ENCODE measurements around the gene GPX5. TPM values are rescaled to one million over a fixed set of nuclear protein-coding genes. Genes with fewer than 3 reads are reported as not detected.

GPX5 gene
- total and polyA plus RNA-seq, 2 experiments from 2014 or later = not detected

DNA sequence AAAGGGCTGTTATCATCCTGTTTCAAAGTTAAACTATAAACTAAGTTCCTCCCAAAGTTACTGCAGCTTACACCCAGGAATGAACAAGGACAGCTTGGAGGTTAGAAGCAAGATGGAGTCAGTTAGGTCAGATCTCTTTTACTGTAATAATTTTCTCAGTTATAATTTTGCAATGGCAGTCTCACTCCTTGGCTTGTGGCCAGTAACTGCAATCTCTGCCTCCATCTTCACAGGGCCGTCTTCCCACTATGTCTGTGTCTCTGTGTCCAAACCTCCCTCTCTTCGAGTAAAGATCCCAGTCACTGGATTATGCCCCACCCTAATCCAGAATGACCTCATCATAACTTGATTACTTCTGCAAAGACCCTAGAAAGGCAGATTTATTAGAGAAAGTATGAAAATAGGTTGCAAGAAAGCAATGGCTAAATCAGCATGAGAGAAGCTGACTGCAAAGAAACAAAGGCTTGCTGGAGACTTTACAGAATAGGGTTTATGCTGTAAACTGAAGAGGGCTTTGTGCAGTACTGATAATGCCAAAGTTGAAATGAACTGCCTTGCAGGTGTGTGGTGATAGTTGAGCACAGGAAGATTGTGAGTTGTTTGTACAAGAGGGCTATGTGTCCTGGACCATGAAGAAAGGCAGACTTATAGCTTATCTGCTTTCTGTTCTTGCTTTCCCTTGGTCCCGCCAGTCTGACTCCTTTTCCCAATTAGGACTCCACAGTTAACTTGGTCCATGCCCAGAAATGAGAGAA is 38.5 kb upstream of the GPX5 start:
- Histone ChIP-seq H3K4me2 (no peak overlapping the region), H4K20me1 (replicated peaks; ENCODE audit: insufficient read depth) (no peaks in the 10 kb centered on the region), H3K4me3 (no peak overlapping the region), H3K4me1 (ENCODE audit: insufficient read depth) (peaks cover 6% of the 10 kb centered on the region), H3F3A (replicated peaks; ENCODE audit: low read depth) (no peaks in the 10 kb centered on the region), H3K27ac (ENCODE audit: low read depth) (no peak overlapping the region), H3K9me2 (ENCODE audit: insufficient read depth) (no peaks in the 10 kb centered on the region), H2AFZ (no peak overlapping the region), H3K79me2 (replicated peaks; ENCODE audit: insufficient read depth) (no peaks in the 10 kb centered on the region), H3K36me3 (ENCODE audit: insufficient read depth) (no peaks in the 10 kb centered on the region), H3K27me3 (ENCODE audit: insufficient read depth) (peaks cover 14% of the 10 kb centered on the region)
- H3K36me3 Mint-ChIP-seq (ENCODE audit: low read depth) = peaks cover 2% of the 10 kb centered on the region; the same call in 2 of the 3 replicates
- H3K4me1 Mint-ChIP-seq = peaks cover 13% of the 10 kb centered on the region
- peaks cover 2% of the 10 kb centered on the region; the same call in 2 of the 3 replicates for H3K9me3 Mint-ChIP-seq
- H3K27ac Mint-ChIP-seq = no peak overlapping the region
- DNase-seq (ENCODE audit: low spot score) (no peak), ATAC-seq (no peak)
- peaks cover 31% of the 10 kb centered on the region for H3K27me3 Mint-ChIP-seq (ENCODE audit: insufficient read depth, low read depth, poor library complexity)
- TF ChIP-seq EZH2phosphoT487 (IDR thresholded peaks at IDR 0.05; ENCODE audit: unreplicated experiment) (no peak), EZH2 (IDR thresholded peaks at IDR 0.05; ENCODE audit: low read depth, unreplicated experiment) (no peak), JUNB (IDR thresholded peaks at IDR 0.05; ENCODE audit: unreplicated experiment) (no peak), ZNF114 (CRISPR knock-in tag; IDR thresholded peaks at IDR 0.05) (no peak), POLR2AphosphoS5 (IDR thresholded peaks at IDR 0.05; ENCODE audit: low read depth) (no peak), NANOG (IDR thresholded peaks at IDR 0.05; ENCODE audit: borderline replicate concordance) (no peak), CREB1 (CRISPR knock-in tag; IDR thresholded peaks at IDR 0.05; ENCODE audit: low read depth) (no peak), STAT1 (IDR thresholded peaks at IDR 0.05; ENCODE audit: unreplicated experiment) (no peak), ZNF331 (CRISPR knock-in tag; IDR thresholded peaks at IDR 0.05; ENCODE audit: low read depth) (no peak)
- TF ChIP-seq, protein P1, sequence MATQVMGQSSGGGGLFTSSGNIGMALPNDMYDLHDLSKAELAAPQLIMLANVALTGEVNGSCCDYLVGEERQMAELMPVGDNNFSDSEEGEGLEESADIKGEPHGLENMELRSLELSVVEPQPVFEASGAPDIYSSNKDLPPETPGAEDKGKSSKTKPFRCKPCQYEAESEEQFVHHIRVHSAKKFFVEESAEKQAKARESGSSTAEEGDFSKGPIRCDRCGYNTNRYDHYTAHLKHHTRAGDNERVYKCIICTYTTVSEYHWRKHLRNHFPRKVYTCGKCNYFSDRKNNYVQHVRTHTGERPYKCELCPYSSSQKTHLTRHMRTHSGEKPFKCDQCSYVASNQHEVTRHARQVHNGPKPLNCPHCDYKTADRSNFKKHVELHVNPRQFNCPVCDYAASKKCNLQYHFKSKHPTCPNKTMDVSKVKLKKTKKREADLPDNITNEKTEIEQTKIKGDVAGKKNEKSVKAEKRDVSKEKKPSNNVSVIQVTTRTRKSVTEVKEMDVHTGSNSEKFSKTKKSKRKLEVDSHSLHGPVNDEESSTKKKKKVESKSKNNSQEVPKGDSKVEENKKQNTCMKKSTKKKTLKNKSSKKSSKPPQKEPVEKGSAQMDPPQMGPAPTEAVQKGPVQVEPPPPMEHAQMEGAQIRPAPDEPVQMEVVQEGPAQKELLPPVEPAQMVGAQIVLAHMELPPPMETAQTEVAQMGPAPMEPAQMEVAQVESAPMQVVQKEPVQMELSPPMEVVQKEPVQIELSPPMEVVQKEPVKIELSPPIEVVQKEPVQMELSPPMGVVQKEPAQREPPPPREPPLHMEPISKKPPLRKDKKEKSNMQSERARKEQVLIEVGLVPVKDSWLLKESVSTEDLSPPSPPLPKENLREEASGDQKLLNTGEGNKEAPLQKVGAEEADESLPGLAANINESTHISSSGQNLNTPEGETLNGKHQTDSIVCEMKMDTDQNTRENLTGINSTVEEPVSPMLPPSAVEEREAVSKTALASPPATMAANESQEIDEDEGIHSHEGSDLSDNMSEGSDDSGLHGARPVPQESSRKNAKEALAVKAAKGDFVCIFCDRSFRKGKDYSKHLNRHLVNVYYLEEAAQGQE (IDR thresholded peaks at IDR 0.05; ENCODE audit: unreplicated experiment) = no peak
- TF ChIP-seq, protein P2, sequence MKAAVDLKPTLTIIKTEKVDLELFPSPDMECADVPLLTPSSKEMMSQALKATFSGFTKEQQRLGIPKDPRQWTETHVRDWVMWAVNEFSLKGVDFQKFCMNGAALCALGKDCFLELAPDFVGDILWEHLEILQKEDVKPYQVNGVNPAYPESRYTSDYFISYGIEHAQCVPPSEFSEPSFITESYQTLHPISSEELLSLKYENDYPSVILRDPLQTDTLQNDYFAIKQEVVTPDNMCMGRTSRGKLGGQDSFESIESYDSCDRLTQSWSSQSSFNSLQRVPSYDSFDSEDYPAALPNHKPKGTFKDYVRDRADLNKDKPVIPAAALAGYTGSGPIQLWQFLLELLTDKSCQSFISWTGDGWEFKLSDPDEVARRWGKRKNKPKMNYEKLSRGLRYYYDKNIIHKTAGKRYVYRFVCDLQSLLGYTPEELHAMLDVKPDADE (IDR thresholded peaks at IDR 0.05) = no peak
- TF ChIP-seq, protein P3, sequence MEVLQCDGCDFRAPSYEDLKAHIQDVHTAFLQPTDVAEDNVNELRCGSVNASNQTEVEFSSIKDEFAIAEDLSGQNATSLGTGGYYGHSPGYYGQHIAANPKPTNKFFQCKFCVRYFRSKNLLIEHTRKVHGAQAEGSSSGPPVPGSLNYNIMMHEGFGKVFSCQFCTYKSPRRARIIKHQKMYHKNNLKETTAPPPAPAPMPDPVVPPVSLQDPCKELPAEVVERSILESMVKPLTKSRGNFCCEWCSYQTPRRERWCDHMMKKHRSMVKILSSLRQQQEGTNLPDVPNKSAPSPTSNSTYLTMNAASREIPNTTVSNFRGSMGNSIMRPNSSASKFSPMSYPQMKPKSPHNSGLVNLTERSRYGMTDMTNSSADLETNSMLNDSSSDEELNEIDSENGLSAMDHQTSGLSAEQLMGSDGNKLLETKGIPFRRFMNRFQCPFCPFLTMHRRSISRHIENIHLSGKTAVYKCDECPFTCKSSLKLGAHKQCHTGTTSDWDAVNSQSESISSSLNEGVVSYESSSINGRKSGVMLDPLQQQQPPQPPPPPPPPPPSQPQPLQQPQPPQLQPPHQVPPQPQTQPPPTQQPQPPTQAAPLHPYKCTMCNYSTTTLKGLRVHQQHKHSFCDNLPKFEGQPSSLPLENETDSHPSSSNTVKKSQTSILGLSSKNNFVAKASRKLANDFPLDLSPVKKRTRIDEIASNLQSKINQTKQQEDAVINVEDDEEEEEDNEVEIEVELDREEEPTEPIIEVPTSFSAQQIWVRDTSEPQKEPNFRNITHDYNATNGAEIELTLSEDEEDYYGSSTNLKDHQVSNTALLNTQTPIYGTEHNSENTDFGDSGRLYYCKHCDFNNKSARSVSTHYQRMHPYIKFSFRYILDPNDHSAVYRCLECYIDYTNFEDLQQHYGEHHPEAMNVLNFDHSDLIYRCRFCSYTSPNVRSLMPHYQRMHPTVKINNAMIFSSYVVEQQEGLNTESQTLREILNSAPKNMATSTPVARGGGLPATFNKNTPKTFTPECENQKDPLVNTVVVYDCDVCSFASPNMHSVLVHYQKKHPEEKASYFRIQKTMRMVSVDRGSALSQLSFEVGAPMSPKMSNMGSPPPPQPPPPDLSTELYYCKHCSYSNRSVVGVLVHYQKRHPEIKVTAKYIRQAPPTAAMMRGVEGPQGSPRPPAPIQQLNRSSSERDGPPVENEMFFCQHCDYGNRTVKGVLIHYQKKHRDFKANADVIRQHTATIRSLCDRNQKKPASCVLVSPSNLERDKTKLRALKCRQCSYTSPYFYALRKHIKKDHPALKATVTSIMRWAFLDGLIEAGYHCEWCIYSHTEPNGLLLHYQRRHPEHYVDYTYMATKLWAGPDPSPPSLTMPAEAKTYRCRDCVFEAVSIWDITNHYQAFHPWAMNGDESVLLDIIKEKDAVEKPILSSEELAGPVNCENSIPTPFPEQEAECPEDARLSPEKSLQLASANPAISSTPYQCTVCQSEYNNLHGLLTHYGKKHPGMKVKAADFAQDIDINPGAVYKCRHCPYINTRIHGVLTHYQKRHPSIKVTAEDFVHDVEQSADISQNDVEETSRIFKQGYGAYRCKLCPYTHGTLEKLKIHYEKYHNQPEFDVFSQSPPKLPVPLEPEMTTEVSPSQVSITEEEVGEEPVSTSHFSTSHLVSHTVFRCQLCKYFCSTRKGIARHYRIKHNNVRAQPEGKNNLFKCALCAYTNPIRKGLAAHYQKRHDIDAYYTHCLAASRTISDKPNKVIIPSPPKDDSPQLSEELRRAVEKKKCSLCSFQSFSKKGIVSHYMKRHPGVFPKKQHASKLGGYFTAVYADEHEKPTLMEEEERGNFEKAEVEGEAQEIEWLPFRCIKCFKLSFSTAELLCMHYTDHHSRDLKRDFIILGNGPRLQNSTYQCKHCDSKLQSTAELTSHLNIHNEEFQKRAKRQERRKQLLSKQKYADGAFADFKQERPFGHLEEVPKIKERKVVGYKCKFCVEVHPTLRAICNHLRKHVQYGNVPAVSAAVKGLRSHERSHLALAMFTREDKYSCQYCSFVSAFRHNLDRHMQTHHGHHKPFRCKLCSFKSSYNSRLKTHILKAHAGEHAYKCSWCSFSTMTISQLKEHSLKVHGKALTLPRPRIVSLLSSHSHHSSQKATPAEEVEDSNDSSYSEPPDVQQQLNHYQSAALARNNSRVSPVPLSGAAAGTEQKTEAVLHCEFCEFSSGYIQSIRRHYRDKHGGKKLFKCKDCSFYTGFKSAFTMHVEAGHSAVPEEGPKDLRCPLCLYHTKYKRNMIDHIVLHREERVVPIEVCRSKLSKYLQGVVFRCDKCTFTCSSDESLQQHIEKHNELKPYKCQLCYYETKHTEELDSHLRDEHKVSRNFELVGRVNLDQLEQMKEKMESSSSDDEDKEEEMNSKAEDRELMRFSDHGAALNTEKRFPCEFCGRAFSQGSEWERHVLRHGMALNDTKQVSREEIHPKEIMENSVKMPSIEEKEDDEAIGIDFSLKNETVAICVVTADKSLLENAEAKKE (CRISPR knock-in tag; IDR thresholded peaks at IDR 0.05) = no peak
- TF ChIP-seq, protein P4, sequence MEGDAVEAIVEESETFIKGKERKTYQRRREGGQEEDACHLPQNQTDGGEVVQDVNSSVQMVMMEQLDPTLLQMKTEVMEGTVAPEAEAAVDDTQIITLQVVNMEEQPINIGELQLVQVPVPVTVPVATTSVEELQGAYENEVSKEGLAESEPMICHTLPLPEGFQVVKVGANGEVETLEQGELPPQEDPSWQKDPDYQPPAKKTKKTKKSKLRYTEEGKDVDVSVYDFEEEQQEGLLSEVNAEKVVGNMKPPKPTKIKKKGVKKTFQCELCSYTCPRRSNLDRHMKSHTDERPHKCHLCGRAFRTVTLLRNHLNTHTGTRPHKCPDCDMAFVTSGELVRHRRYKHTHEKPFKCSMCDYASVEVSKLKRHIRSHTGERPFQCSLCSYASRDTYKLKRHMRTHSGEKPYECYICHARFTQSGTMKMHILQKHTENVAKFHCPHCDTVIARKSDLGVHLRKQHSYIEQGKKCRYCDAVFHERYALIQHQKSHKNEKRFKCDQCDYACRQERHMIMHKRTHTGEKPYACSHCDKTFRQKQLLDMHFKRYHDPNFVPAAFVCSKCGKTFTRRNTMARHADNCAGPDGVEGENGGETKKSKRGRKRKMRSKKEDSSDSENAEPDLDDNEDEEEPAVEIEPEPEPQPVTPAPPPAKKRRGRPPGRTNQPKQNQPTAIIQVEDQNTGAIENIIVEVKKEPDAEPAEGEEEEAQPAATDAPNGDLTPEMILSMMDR (conservative IDR thresholded peaks at IDR 0.05; ENCODE audit: low read depth in 2 of 2) = no peak
- no peak overlapping the region; the same call in 2 of the 3 replicates for H3K4me3 Mint-ChIP-seq

Data from GM23338 (cell line).